H1 (cell line): ENCODE measurements around the gene PRSS50. TPM values are rescaled to one million over a fixed set of nuclear protein-coding genes. Genes with fewer than 3 reads are reported as not detected.

ENCODE experiments used
- ASH2L ChIP-seq: fragments of 200-600, 300-600 bp; sonication (generic); IDR thresholded peaks from one replicate; pipeline ENCODE4 v1.7.1; 2017; ENCODE audit warnings: low read length
- BRCA1 ChIP-seq: IDR thresholded peaks from 2 replicates; pipeline ENCODE4 v1.6.1; 2012; ENCODE audit warnings: low read depth, low read length, improper control_type of control experiment
- CHD1 ChIP-seq: IDR thresholded peaks from 2 replicates; pipeline ENCODE4 v1.6.1; 2012; ENCODE audit warnings: low read depth, low read length, improper control_type of control experiment
- GTF2F1 ChIP-seq: IDR thresholded peaks from 2 replicates; pipeline ENCODE4 v1.6.1; 2012; ENCODE audit warnings: low read depth, low read length, improper control_type of control experiment, borderline replicate concordance
- JUND ChIP-seq: IDR thresholded peaks from 2 replicates; pipeline ENCODE4 v1.6.1; 2011; ENCODE audit warnings: mild to moderate bottlenecking, improper control_type of control experiment, low read length
- PHF8 ChIP-seq: fragments of 200-600 bp; sonication (generic); conservative IDR thresholded peaks from 2 replicates; pipeline ENCODE4 v1.7.1; 2012; ENCODE audit warnings: low read depth, mild to moderate bottlenecking, inconsistent platforms, low read length, moderate library complexity
- RAD21 ChIP-seq, 2 experiments: IDR thresholded peaks in 1 of 2; conservative IDR thresholded peaks in 1 of 2; 2 replicates each; pipeline ENCODE4 v1.6.1; 2011; ENCODE audit warnings: low read depth in 2 of 2, low read length in 2 of 2, improper control_type of control experiment in 1 of 2, inconsistent platforms in 1 of 2, mild to moderate bottlenecking in 1 of 2, moderate library complexity in 1 of 2
- SP2 ChIP-seq: IDR thresholded peaks from 2 replicates; pipeline ENCODE4 v1.6.1; 2012; ENCODE audit warnings: mild to moderate bottlenecking, low read length, inconsistent platforms
- SUZ12 ChIP-seq: fragments of 200-600 bp; sonication (generic); IDR thresholded peaks from 2 replicates; pipeline ENCODE4 v1.6.1; 2012; ENCODE audit warnings: mild to moderate bottlenecking, inconsistent platforms, low read length, moderate library complexity, mixed read lengths
- polyA plus RNA-seq, 7 experiments: library from polyadenylated mRNA; depleted of rRNA in 3 of 7; stranded (reverse) in 5 of 7; unstranded in 2 of 7; fragments of >200 nt in 5 of 7; fragments of 200-250 nt in 2 of 7; gene quantifications; 1 replicate in 5 of 7; 2 replicates in 1 of 7; 4 replicates in 1 of 7; pipeline versions ENCODE4 v1.2.1 to v1.2.3, GENCODE V29; 2011 to 2013; ENCODE audit warnings: missing spikeins in 2 of 7, mixed read lengths in 2 of 7
- total RNA-seq: library from RNA; stranded (reverse); fragmentation: NEBNext Ultra II Directional; extraction: Animal tissue kit (Norgen Biotek cat#: 25700); gene quantifications from 2 replicates; pipeline ENCODE4 v1.2.1, GENCODE V29; 2021
- TF ChIP-seq, protein P1 (sequence below): IDR thresholded peaks from 2 replicates; pipeline ENCODE4 v1.6.1; 2012; ENCODE audit warnings: inconsistent platforms
- TF ChIP-seq, protein P2 (sequence below), 3 experiments: IDR thresholded peaks; 1 replicate in 2 of 3; 2 replicates in 1 of 3; pipeline versions ENCODE4 v1.5.1 to v1.6.1; 2011; ENCODE audit warnings: low read length in 3 of 3, mild to moderate bottlenecking in 3 of 3, inconsistent platforms in 2 of 3, low read depth in 1 of 3, moderate library complexity in 1 of 3; ENCODE audit not compliant: insufficient read depth in 1 of 3; ENCODE audit errors: control extremely low read depth in 1 of 3
- TF ChIP-seq, protein P3 (sequence below): IDR thresholded peaks from 2 replicates; pipeline ENCODE4 v1.6.1; 2012; ENCODE audit warnings: inconsistent platforms

PRSS50 gene
- total and polyA plus RNA-seq, 2 of the 8 experiments (the other 6 are each of a cell fraction or from before 2014, with no cell fraction given) = 0.47 to 0.71 TPM

DNA sequence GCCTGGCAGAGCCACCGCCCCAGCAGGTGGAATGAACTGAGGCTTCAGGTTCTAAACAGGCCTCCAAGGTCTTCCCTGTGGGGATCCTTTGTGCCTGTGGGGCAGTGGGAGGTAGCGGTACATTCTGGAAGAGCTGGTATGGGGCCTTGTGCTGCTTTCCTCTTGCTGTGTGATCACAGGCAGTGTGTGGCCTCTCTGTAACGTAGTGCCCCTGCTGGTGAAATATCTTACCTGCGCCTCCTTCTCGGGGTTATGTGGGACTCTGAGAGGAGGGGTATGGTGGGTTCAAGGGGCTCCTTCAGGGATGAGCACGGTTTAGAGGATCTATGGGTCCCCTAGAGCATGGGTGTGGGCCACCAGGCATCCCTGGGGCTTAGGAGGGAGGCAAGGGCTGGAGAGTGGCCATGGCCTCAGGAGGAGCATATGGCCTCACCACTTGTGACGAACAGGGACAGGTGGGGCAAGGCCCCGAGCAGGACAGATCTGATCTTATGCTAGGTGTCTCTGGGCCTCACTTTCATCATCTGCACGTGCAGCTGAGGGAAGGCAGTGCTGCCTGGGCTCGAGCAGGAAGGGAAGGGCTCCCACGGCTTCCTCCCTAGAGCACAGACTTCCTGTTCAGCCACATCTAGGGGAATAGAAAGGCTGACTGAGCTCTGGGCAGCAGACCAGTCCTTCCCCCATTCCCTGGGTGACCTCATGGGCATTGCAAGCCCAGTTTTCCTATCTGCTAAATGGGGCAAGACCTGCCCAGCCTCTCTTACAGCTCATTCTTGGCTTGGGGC is 22.3 kb downstream of the PRSS50 start (continued):
- TF ChIP-seq JUND (no peak), PHF8 (no peak), SP2 (no peak), CHD1 (no peak), BRCA1 (no peak), ASH2L (no peak), GTF2F1 (no peak), RAD21 (IDR thresholded peaks at IDR 0.05 in 1 of 2, conservative IDR thresholded peaks at IDR 0.05 in 1 of 2; ENCODE audit: low read depth in 2 of 2, low read length in 2 of 2) (peak; percentile 52 to 62), SUZ12 (no peak)
- TF ChIP-seq, protein P1, sequence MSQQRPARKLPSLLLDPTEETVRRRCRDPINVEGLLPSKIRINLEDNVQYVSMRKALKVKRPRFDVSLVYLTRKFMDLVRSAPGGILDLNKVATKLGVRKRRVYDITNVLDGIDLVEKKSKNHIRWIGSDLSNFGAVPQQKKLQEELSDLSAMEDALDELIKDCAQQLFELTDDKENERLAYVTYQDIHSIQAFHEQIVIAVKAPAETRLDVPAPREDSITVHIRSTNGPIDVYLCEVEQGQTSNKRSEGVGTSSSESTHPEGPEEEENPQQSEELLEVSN = no peak
- TF ChIP-seq, protein P2, sequence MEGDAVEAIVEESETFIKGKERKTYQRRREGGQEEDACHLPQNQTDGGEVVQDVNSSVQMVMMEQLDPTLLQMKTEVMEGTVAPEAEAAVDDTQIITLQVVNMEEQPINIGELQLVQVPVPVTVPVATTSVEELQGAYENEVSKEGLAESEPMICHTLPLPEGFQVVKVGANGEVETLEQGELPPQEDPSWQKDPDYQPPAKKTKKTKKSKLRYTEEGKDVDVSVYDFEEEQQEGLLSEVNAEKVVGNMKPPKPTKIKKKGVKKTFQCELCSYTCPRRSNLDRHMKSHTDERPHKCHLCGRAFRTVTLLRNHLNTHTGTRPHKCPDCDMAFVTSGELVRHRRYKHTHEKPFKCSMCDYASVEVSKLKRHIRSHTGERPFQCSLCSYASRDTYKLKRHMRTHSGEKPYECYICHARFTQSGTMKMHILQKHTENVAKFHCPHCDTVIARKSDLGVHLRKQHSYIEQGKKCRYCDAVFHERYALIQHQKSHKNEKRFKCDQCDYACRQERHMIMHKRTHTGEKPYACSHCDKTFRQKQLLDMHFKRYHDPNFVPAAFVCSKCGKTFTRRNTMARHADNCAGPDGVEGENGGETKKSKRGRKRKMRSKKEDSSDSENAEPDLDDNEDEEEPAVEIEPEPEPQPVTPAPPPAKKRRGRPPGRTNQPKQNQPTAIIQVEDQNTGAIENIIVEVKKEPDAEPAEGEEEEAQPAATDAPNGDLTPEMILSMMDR (IDR thresholded peaks at IDR 0.05; ENCODE audit: control extremely low read depth in 1 of 3, insufficient read depth in 1 of 3, low read depth in 1 of 3, low read length in 3 of 3) = peak in 2 of 3 experiments; percentile 71 to 86; a peak in 3 of 4 replicates
- TF ChIP-seq, protein P3, sequence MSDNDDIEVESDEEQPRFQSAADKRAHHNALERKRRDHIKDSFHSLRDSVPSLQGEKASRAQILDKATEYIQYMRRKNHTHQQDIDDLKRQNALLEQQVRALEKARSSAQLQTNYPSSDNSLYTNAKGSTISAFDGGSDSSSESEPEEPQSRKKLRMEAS = peak; percentile 71
